ENCODE results near the gene ADD1. TPM values are rescaled to one million over a fixed set of nuclear protein-coding genes. Genes with fewer than 3 reads are reported as not detected.

ADD1 gene
- total RNA-seq, 2 experiments from 2014 or later: 153 TPM

DNA sequence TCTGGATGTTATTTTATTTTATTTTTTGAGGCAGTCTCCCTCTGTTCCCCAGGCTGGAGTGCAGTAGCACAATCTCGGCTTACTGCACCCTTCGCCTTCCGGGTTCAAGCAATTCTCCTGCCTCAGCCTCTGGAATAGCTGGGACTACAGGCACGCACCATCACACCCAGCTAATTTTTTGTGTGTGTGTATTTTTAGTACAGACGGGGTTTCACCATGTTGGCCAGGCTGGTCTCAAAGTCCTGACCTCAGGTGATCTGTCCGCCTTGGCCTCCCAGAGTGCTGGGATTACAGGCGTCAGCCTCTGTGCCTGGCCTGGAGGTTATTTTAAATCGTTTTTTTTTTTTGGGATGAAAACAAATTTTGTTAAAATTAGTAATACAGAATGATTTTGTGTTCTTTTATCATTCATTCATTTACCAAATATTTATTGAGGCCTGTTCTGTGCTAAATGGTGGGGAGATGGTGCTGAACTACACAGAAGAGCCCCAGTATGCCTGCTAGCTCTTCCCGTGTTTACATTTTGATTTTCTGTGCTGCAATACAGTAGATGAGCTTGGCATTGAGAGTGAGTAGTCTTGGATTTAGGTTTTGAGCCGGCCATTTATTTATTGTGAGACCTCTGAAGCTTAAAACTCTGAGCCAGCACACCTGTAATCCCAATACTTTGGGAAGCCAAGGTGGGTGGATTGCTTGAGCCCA is 22.7 kb downstream of the ADD1 start:
- H3K36me3 ChIP-seq (ENCODE audit: insufficient read depth, low read length): peaks cover 19% of the 10 kb centered on the region
- H3K9me3 Mint-ChIP-seq: no peaks in the 10 kb centered on the region
- no peaks in the 10 kb centered on the region for H3K27me3 Mint-ChIP-seq
- no peaks in the 10 kb centered on the region for H3K27me3 ChIP-seq (ENCODE audit: control insufficient read depth in 1 of 2, insufficient read depth in 2 of 2, low read length in 2 of 2)
- TF ChIP-seq, protein P1, sequence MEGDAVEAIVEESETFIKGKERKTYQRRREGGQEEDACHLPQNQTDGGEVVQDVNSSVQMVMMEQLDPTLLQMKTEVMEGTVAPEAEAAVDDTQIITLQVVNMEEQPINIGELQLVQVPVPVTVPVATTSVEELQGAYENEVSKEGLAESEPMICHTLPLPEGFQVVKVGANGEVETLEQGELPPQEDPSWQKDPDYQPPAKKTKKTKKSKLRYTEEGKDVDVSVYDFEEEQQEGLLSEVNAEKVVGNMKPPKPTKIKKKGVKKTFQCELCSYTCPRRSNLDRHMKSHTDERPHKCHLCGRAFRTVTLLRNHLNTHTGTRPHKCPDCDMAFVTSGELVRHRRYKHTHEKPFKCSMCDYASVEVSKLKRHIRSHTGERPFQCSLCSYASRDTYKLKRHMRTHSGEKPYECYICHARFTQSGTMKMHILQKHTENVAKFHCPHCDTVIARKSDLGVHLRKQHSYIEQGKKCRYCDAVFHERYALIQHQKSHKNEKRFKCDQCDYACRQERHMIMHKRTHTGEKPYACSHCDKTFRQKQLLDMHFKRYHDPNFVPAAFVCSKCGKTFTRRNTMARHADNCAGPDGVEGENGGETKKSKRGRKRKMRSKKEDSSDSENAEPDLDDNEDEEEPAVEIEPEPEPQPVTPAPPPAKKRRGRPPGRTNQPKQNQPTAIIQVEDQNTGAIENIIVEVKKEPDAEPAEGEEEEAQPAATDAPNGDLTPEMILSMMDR (IDR thresholded peaks at IDR 0.05): no peak
- no peak overlapping the region for H3K4me3 Mint-ChIP-seq
- ATAC-seq (ENCODE audit: poor library complexity) (no peak), DNase-seq (no peak)
- intact Hi-C loops (cut with DNase I, micrococcal nuclease): no loop called here
- no peak overlapping the region for H3K4me3 ChIP-seq (ENCODE audit: low read length)
- peaks cover 90% of the 10 kb centered on the region for H3K4me1 Mint-ChIP-seq (ENCODE audit: low read depth)
- H3K36me3 Mint-ChIP-seq (ENCODE audit: low read depth): peaks cover 8% of the 10 kb centered on the region
- H3K27ac ChIP-seq (ENCODE audit: low read depth in 1 of 2, low read length in 2 of 2): no peak overlapping the region
- H3K9me3 ChIP-seq (ENCODE audit: control insufficient read depth in 1 of 2, insufficient read depth in 1 of 2, low read length in 2 of 2): no peaks in the 10 kb centered on the region
- ChIA-PET POLR2A (no interaction called here), CTCF (interaction anchor here (1.0 kb wide), 1 partner anchor 20 kb away, joined by 3 read pairs; no protein-coding TSS in a partner anchor)
- peaks cover 56% of the 10 kb centered on the region for H3K4me1 ChIP-seq (ENCODE audit: insufficient read depth, low read length)
- H3K27ac Mint-ChIP-seq: no peak overlapping the region

DNA sequence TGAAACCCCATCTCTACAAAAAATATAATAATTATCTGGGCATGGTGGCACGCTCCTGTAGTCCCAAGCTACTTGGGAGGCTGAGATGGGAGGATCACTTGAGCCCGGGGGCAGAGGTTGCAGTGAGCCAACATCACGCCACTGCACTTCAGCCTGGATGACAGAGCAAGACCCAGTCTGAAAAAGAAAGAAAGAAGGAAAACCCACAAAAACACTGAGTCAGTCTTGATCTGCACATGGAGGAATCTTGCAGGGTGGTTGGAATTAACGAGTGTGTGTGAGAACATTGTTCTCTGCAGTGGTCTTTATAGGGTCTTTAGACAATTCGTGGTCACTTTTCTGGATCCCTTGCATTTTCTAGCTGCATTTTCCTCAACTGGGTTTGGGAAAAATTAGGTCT is 23.2 kb downstream of the ADD1 start:
- no peaks in the 10 kb centered on the region for H3K9me3 ChIP-seq (ENCODE audit: control insufficient read depth in 1 of 2, insufficient read depth in 1 of 2, low read length in 2 of 2)
- H3K27ac ChIP-seq (ENCODE audit: low read depth in 1 of 2, low read length in 2 of 2): no peak overlapping the region
- TF ChIP-seq, protein P1 (IDR thresholded peaks at IDR 0.05): no peak
- peaks cover 19% of the 10 kb centered on the region for H3K36me3 ChIP-seq (ENCODE audit: insufficient read depth, low read length)
- no peak overlapping the region for H3K4me3 Mint-ChIP-seq
- DNase-seq (no peak), ATAC-seq (ENCODE audit: poor library complexity) (no peak)
- no peak overlapping the region for H3K4me3 ChIP-seq (ENCODE audit: low read length)
- no peak overlapping the region for H3K27ac Mint-ChIP-seq
- CTCF ChIA-PET: interaction anchor here (1.0 kb wide), 1 partner anchor 20 kb away, joined by 3 read pairs; no protein-coding TSS in a partner anchor
- H3K36me3 Mint-ChIP-seq (ENCODE audit: low read depth): peaks cover 12% of the 10 kb centered on the region
- peaks cover 52% of the 10 kb centered on the region for H3K4me1 ChIP-seq (ENCODE audit: insufficient read depth, low read length)
- peaks cover 90% of the 10 kb centered on the region for H3K4me1 Mint-ChIP-seq (ENCODE audit: low read depth)
- H3K9me3 Mint-ChIP-seq: no peaks in the 10 kb centered on the region
- intact Hi-C loops (cut with DNase I, micrococcal nuclease): no loop called here
- H3K27me3 ChIP-seq (ENCODE audit: control insufficient read depth in 1 of 2, insufficient read depth in 2 of 2, low read length in 2 of 2): no peaks in the 10 kb centered on the region
- POLR2A ChIA-PET: no interaction called here
- no peaks in the 10 kb centered on the region for H3K27me3 Mint-ChIP-seq

DNA sequence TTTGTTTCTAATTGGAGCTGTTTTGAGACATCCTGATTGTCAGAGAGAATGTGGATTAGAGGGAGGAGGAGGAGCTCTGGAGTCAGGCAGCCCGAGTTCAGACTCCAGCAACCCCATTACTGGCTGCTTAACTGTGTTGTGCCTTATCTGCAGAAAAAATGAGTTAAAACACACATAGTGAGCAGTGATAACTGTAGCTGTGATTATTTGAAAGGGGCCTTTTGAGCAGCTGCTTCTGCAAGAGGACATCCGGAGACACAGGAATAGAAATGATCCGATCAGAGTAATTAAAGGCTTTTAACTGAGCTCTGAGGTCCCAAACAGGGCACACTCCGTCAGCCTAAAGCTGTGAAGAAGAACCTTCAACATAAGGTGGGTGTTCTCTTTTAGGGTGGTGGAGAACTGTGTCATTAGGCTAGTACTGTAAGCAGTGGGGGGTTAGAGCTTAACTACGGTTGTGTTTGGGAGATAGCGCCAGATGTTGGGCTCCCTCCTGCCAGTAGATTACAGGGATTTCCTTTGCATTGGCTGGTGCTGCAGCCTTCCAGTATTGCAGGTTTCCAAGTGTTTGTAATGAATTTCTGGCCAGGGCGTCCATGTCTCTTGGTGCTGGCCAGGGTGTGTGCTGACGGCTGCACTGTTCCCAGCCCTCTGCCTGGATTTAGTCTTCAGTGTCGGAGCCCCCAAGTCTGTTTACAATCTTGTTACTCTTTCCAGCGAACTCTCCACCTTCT is 24.3 kb downstream of the ADD1 start:
- Mint-ChIP-seq H3K27ac (no peak overlapping the region), H3K4me1 (ENCODE audit: low read depth) (peaks cover 82% of the 10 kb centered on the region), H3K27me3 (no peaks in the 10 kb centered on the region), H3K9me3 (no peaks in the 10 kb centered on the region), H3K36me3 (ENCODE audit: low read depth) (peaks cover 14% of the 10 kb centered on the region), H3K4me3 (no peak overlapping the region)
- intact Hi-C loops (cut with DNase I, micrococcal nuclease): no loop called here
- ChIA-PET CTCF (no interaction called here), POLR2A (interaction anchor here (0.9 kb wide), 1 partner anchor 29 kb away, joined by 3 read pairs; no protein-coding TSS in a partner anchor)
- ATAC-seq (ENCODE audit: poor library complexity): no peak
- TF ChIP-seq, protein P1 (IDR thresholded peaks at IDR 0.05): no peak
- Histone ChIP-seq H3K9me3 (ENCODE audit: control insufficient read depth in 1 of 2, insufficient read depth in 1 of 2, low read length in 2 of 2) (no peaks in the 10 kb centered on the region), H3K4me1 (ENCODE audit: insufficient read depth, low read length) (peaks cover 45% of the 10 kb centered on the region), H3K36me3 (ENCODE audit: insufficient read depth, low read length) (peaks cover 19% of the 10 kb centered on the region), H3K27me3 (ENCODE audit: control insufficient read depth in 1 of 2, insufficient read depth in 2 of 2, low read length in 2 of 2) (no peaks in the 10 kb centered on the region), H3K27ac (ENCODE audit: low read depth in 1 of 2, low read length in 2 of 2) (no peak overlapping the region), H3K4me3 (ENCODE audit: low read length) (no peak overlapping the region)
- no peak for DNase-seq

Data from CD4-positive, alpha-beta T cell (primary cell).